Measurements from ENCODE around the gene SPART. TPM values are rescaled to one million over a fixed set of nuclear protein-coding genes. Genes with fewer than 3 reads are reported as not detected.
A peak's percentile ranks its signal among the peaks of the same experiment; 100 is the strongest.

The SPART gene
- total RNA-seq, 6 donors from 2014 or later: 30.4 to 86.7 (median 47.9) TPM

- Histone ChIP-seq H3K9me3 (no peaks in the 10 kb centered on the region), H3K27ac (no peak overlapping the region), H3K4me3 (no peak overlapping the region), H3K36me3 (no peaks in the 10 kb centered on the region), H3K4me1 (peaks cover 0 to 9% (median 0%) of the 10 kb centered on the region in 4 donors), H3K27me3 (no peaks in the 10 kb centered on the region)
- 81 to 96% methylated on average over 4 to 8 of the region's 8 CpGs for WGBS, 2 donors
- DNase-seq (peak in 1 of 2 donors; percentile 35), ATAC-seq (ENCODE audit: low FRiP score in 2 of 2) (no peak)
- TF ChIP-seq POLR2AphosphoS5 (IDR thresholded peaks at IDR 0.05): no peak
- no peak for TF ChIP-seq EP300 (IDR thresholded peaks at IDR 0.05)
- TF ChIP-seq CTCF (IDR thresholded peaks at IDR 0.05): no peak
- no peak for TF ChIP-seq POLR2A (IDR thresholded peaks at IDR 0.05)
Observed at GRCh38 chr13:36259361-36260137, 86.6 kb downstream of the SPART start.

GRCh38 chr13:36258831-36259230 lies 87.4 kb downstream of the SPART start:
- Histone ChIP-seq H3K27me3 (no peaks in the 10 kb centered on the region), H3K4me1 (peaks cover 0 to 9% (median 0%) of the 10 kb centered on the region in 4 donors), H3K27ac (no peak overlapping the region), H3K4me3 (no peak overlapping the region), H3K36me3 (no peaks in the 10 kb centered on the region), H3K9me3 (no peaks in the 10 kb centered on the region)
- no peak for DNase-seq
- 85 to 89% methylated on average over 8 of the region's 8 CpGs for WGBS, 2 donors
- no peak for TF ChIP-seq POLR2AphosphoS5 (IDR thresholded peaks at IDR 0.05)
- TF ChIP-seq EP300 (IDR thresholded peaks at IDR 0.05): no peak
- no peak for TF ChIP-seq POLR2A (IDR thresholded peaks at IDR 0.05)
- no peak for TF ChIP-seq CTCF (IDR thresholded peaks at IDR 0.05)
- ATAC-seq (ENCODE audit: low FRiP score in 2 of 2): no peak

Small RNA genes lying within 50 kb of the gene (small RNA-seq; reads per million reads assigned to genes)
- gene RNU6-71P: 0 reads per million in 4 donors

Other genes with a start within 250 kb of the SPART start
- 10 to 100 TPM in 1 of 6 donors, 1 to 10 TPM in 5; 2.1 to 14.7 (median 3.9) TPM for gene DCLK1, start 215.0 kb downstream of the SPART start, total RNA-seq
- gene SOHLH2, start 131.8 kb downstream of the SPART start, total RNA-seq: under 1 TPM in 1 of 6 donors, not detected in 5; 0.11 TPM
- gene CCDC169, start 48.6 kb downstream of the SPART start, total RNA-seq: under 1 TPM in 3 of 6 donors, not detected in 3; 0.20 to 0.74 (median 0.26) TPM
- 1 to 10 TPM in 3 of 6 donors, under 1 TPM in 1, not detected in 2; 0.31 to 2.4 (median 1.7) TPM for gene CCNA1, start 86.1 kb upstream of the SPART start, total RNA-seq